Endodermal cell (in vitro differentiated cells): ENCODE measurements around the gene USP12. TPM values are rescaled to one million over a fixed set of nuclear protein-coding genes. Genes with fewer than 3 reads are reported as not detected.

ENCODE experiments used
- DNase-seq: peaks from one replicate; pipeline ENCODE4 v3.0.0-alpha.2; 2017
- H3K27ac ChIP-seq: 2 replicates; pipeline ENCODE4 v1.5.1; 2013; ENCODE audit warnings: mild to moderate bottlenecking, low read depth, low read length, moderate library complexity
- H3K27me3 ChIP-seq: 2 replicates; pipeline ENCODE4 v1.6.1; 2013; ENCODE audit warnings: mild to moderate bottlenecking, low read length, moderate library complexity; ENCODE audit not compliant: insufficient read depth, control insufficient read depth, poor library complexity, severe bottlenecking
- H3K36me3 ChIP-seq: 2 replicates; pipeline ENCODE4 v1.7.0; 2013; ENCODE audit warnings: mild to moderate bottlenecking, low read length, moderate library complexity; ENCODE audit not compliant: control insufficient read depth, insufficient read depth
- H3K4me1 ChIP-seq: one replicate; pipeline ENCODE4 v1.7.0; 2013; ENCODE audit warnings: low read length; ENCODE audit not compliant: control insufficient read depth, insufficient read depth
- H3K4me3 ChIP-seq: 2 replicates; pipeline ENCODE4 v1.5.1; 2013; ENCODE audit warnings: mild to moderate bottlenecking, low read length, moderate library complexity
- H3K9ac ChIP-seq: 2 replicates; pipeline ENCODE4 v1.6.1; 2013; ENCODE audit warnings: mild to moderate bottlenecking, low read length, moderate library complexity; ENCODE audit not compliant: poor library complexity, severe bottlenecking; ENCODE audit errors: extremely low read depth
- H3K9me3 ChIP-seq: 2 replicates; pipeline ENCODE4 v1.6.1; 2013; ENCODE audit warnings: mild to moderate bottlenecking, low read length, moderate library complexity; ENCODE audit not compliant: control insufficient read depth
- H3K27ac Mint-ChIP-seq: 2 replicates; pipeline ENCODE4 v1.8.0; 2020; ENCODE audit warnings: mixed read lengths
- H3K27me3 Mint-ChIP-seq: 2 replicates; pipeline ENCODE4 v1.8.0; 2021; ENCODE audit warnings: mild to moderate bottlenecking, mixed read lengths; ENCODE audit not compliant: insufficient read depth
- H3K36me3 Mint-ChIP-seq: 2 replicates; pipeline ENCODE4 v1.8.0; 2020; ENCODE audit warnings: low read depth, mixed read lengths
- H3K4me1 Mint-ChIP-seq: 2 replicates; pipeline ENCODE4 v1.8.0; 2020; ENCODE audit warnings: mixed read lengths
- H3K4me3 Mint-ChIP-seq: 2 replicates; pipeline ENCODE4 v1.8.0; 2020; ENCODE audit warnings: mild to moderate bottlenecking, moderate library complexity, mixed read lengths
- H3K9me3 Mint-ChIP-seq: 2 replicates; pipeline ENCODE4 v1.8.0; 2020; ENCODE audit warnings: mild to moderate bottlenecking, mixed read lengths
- WGBS, 2 experiments: methylation state at CpG; one replicate each; pipeline versions ENCODE4 v1.1.5 to v1.1.7; 2013; ENCODE audit warnings: missing lambda C conversion rate in 2 of 2, mixed read lengths in 1 of 2; ENCODE audit not compliant: insufficient coverage in 1 of 2, insufficient read length in 1 of 2; 5-methylcytosine and 5-hydroxymethylcytosine counted together
- total RNA-seq, 2 donors: library from RNA; stranded (reverse); fragmentation: NEBNext Ultra II Directional in 1 of 2; extraction: Animal tissue kit (Norgen Biotek cat#: 25700) in 1 of 2; gene quantifications; 2 replicates in 1 of 2; 3 replicates in 1 of 2; pipeline ENCODE4 v1.2.1, GENCODE V29; 2021
- TF ChIP-seq, protein P1 (sequence below): fragments of 200-600 bp; sonication (generic); conservative IDR thresholded peaks from 2 replicates; pipeline ENCODE4 v1.5.0; 2021; ENCODE audit warnings: antibody characterized with exemption, mild to moderate bottlenecking

USP12 gene
- total RNA-seq, 2 donors from 2014 or later = 18.9 to 23.2 TPM

GRCh38 chr13:27079421-27079958, 92.1 kb downstream of the USP12 start:
- Mint-ChIP-seq H3K4me1 (peaks cover 6% of the 10 kb centered on the region), H3K9me3 (no peaks in the 10 kb centered on the region), H3K4me3 (no peak overlapping the region), H3K27me3 (no peaks in the 10 kb centered on the region), H3K36me3 (peaks cover 25% of the 10 kb centered on the region), H3K27ac (no peak overlapping the region)
- peak; percentile 81 for DNase-seq
- TF ChIP-seq, protein P1, sequence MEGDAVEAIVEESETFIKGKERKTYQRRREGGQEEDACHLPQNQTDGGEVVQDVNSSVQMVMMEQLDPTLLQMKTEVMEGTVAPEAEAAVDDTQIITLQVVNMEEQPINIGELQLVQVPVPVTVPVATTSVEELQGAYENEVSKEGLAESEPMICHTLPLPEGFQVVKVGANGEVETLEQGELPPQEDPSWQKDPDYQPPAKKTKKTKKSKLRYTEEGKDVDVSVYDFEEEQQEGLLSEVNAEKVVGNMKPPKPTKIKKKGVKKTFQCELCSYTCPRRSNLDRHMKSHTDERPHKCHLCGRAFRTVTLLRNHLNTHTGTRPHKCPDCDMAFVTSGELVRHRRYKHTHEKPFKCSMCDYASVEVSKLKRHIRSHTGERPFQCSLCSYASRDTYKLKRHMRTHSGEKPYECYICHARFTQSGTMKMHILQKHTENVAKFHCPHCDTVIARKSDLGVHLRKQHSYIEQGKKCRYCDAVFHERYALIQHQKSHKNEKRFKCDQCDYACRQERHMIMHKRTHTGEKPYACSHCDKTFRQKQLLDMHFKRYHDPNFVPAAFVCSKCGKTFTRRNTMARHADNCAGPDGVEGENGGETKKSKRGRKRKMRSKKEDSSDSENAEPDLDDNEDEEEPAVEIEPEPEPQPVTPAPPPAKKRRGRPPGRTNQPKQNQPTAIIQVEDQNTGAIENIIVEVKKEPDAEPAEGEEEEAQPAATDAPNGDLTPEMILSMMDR = no peak
- WGBS, 2 experiments = 55 to 67% methylated on average over 2 to 3 of the region's 3 CpGs
- Histone ChIP-seq H3K27ac (no peak overlapping the region), H3K27me3 (no peaks in the 10 kb centered on the region), H3K36me3 (peaks cover 36% of the 10 kb centered on the region), H3K4me3 (no peak overlapping the region), H3K4me1 (no peaks in the 10 kb centered on the region), H3K9ac (no peak overlapping the region), H3K9me3 (no peaks in the 10 kb centered on the region)

GRCh38 chr13:27077451-27077850, 94.2 kb downstream of the USP12 start:
- Histone ChIP-seq H3K9me3 (no peaks in the 10 kb centered on the region), H3K27ac (no peak overlapping the region), H3K27me3 (no peaks in the 10 kb centered on the region), H3K36me3 (peaks cover 41% of the 10 kb centered on the region), H3K9ac (no peak overlapping the region), H3K4me3 (no peak overlapping the region), H3K4me1 (no peaks in the 10 kb centered on the region)
- peaks cover 13% of the 10 kb centered on the region for H3K4me1 Mint-ChIP-seq
- H3K36me3 Mint-ChIP-seq = peaks cover 37% of the 10 kb centered on the region
- 88% methylated on average over 1 of the region's 1 CpG; no CpG with 5 or more reads in 1 of the 2 experiments for WGBS, 2 experiments
- no peaks in the 10 kb centered on the region for H3K27me3 Mint-ChIP-seq
- no peak for DNase-seq
- H3K4me3 Mint-ChIP-seq = no peak overlapping the region
- H3K27ac Mint-ChIP-seq = no peak overlapping the region
- TF ChIP-seq, protein P1 = no peak
- no peaks in the 10 kb centered on the region for H3K9me3 Mint-ChIP-seq

- DNase-seq = no peak
- Mint-ChIP-seq H3K27me3 (no peaks in the 10 kb centered on the region), H3K27ac (no peak overlapping the region), H3K4me1 (peaks cover 10% of the 10 kb centered on the region), H3K9me3 (no peaks in the 10 kb centered on the region), H3K36me3 (peaks cover 42% of the 10 kb centered on the region), H3K4me3 (no peak overlapping the region)
- H3K27ac ChIP-seq = no peak overlapping the region
- no peak overlapping the region for H3K9ac ChIP-seq
- H3K36me3 ChIP-seq = peaks cover 49% of the 10 kb centered on the region
- H3K4me1 ChIP-seq = no peaks in the 10 kb centered on the region
- H3K9me3 ChIP-seq = no peaks in the 10 kb centered on the region
- TF ChIP-seq, protein P1 = no peak
- H3K27me3 ChIP-seq = no peaks in the 10 kb centered on the region
- no peak overlapping the region for H3K4me3 ChIP-seq
Observed at GRCh38 chr13:27076421-27076820, 95.2 kb downstream of the USP12 start.
